GM10248 (cell line): ENCODE data around the gene S100A1.
"Not testable (repeated sequence)": the region's sequence is repeated elsewhere in the genome, so short reads cannot be mapped to it uniquely, and the experiment has no call there.

Experiments
- CTCF ChIA-PET: fragments of 300-600 bp; sonication (Branson Sonifier 250); formaldehyde crosslinking; extraction: SDS; loops from one replicate; lab custom pipeline; 2021; ENCODE audit warnings: antibody characterized with exemption; lab: Yijun Ruan, JAX
- POLR2A ChIA-PET: fragments of 350-650 bp; sonication (Branson Sonifier 250); formaldehyde crosslinking; extraction: SDS; loops from one replicate; lab custom pipeline; 2020; ENCODE audit warnings: antibody characterized with exemption; lab: Yijun Ruan, JAX
- DNase-seq: peaks from one replicate; pipeline ENCODE4 v3.0.0; 2012; ENCODE audit errors: extremely low spot score
- CTCF ChIP-seq: IDR thresholded peaks from 2 replicates; pipeline ENCODE4 v1.5.1; 2012; ENCODE audit warnings: mild to moderate bottlenecking, low read depth; ENCODE audit errors: extremely low read depth, missing control alignments, control extremely low read depth

Gene S100A1

DNA sequence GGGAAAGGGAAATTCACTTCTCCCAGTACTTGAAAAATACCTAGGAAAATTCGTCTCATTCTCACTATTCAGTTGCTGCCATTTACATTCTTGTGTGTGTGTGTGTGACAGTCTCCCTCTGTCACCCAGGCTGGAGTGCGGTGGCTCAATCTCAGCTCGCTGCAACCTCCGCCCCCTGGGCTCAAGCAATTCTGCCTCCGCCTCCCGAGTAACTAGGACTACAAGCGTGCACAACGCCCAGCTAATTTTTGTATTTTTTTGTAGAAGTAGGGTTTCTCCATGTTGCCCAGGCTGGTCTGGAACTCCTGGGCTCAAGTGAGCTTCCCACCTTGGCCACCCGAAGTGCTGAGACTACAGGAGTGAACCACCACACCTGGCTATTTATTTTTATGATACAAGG lies 31.4 kb downstream of the S100A1 start:
- DNase-seq = no peak
- no peak for TF ChIP-seq CTCF
- ChIA-PET POLR2A (interaction anchor here (1.9 kb wide), 1 partner anchor 11 kb away, joined by 7 read pairs; the partner anchor contains the start of gene ILF2), CTCF (interaction anchor here (1.1 to 1.3 kb wide), 4 partner anchors 12 to 88 kb away, joined by 3 to 4 read pairs (median 3); no protein-coding TSS in a partner anchor)

DNA sequence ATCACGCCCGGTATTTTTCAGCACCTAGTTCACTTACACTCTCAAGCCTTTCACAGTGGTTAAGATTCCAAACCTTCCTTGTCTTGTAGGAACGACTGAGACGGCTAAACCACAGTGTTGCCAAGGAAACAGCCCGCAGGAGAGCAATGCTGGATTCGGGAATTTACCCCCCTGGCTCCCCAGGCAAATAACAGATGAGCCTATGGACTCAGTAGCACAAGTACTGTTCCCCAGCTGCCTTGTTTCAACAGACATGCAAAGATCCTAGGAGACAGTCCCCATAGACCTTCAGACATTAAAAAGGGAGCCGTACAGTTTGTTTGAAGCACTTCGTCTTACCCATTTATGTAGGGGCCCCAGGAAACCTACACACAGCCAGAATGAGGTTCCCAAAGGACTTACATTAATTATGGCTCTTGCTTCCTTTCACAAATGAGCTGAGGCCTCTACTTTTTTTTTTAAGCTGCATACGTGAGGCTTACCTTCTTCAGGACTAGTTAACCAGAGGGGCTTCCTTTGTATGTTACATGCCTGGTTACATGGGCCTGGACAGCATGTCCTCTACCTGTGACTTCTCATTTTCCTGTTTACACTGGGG lies 33.0 kb downstream of the S100A1 start:
- no peak for TF ChIP-seq CTCF
- ChIA-PET CTCF (no interaction called here), POLR2A (interaction anchor here (0.7 kb wide), 2 partner anchors 27 to 325 kb away, joined by 3 to 4 read pairs; partner anchors contain the start of genes CHTOP and RAB13)
- DNase-seq = no peak

DNA sequence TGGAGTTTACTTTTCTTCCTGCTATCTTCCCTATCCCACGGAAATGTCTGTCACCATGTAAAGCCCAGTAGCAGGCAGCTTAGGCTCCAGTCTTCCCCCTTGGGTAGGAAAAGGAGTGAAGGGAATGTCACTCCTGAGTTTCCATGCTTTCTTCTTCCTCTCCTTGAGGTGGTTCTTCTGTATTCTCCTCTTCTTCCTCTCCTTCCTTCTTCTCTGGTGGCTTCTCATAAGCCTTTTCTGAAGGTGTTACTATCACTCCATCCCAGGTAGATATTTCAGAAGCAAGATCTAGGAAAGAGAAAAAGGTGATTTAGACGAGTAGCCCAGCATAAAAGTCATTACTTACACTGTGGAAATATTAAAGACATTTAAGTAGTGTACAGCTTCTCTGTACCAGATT lies 34.0 kb downstream of the S100A1 start:
- TF ChIP-seq CTCF = no peak
- DNase-seq = no peak
- ChIA-PET CTCF (interaction anchor here (1.0 kb wide), 1 partner anchor 10 kb away, joined by 3 read pairs; no protein-coding TSS in a partner anchor), POLR2A (interaction anchor here (0.9 kb wide), 1 partner anchor 10 kb away, joined by 3 read pairs; no protein-coding TSS in a partner anchor)

DNA sequence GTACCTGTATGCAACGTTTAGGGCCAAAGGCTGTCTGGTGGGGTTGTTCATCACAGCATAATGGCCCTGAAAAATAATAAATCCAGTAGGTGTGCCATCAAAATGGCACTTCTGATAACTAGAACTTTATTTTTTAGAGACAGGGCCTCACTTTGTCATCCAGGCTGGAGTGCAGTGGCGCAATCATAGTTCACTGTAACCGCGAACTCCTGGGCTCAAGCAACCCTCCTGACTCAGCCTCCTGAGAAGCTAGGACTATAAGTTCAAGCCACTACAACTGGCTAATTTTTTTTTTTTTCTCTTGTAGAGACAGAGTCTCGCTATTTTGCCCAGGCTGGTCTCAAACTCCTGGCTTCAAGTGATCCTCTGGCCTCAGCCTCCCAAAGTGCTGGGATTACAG lies 35.0 kb downstream of the S100A1 start:
- DNase-seq = no peak
- ChIA-PET CTCF (no interaction called here), POLR2A (no interaction called here)
- no peak for TF ChIP-seq CTCF

DNA sequence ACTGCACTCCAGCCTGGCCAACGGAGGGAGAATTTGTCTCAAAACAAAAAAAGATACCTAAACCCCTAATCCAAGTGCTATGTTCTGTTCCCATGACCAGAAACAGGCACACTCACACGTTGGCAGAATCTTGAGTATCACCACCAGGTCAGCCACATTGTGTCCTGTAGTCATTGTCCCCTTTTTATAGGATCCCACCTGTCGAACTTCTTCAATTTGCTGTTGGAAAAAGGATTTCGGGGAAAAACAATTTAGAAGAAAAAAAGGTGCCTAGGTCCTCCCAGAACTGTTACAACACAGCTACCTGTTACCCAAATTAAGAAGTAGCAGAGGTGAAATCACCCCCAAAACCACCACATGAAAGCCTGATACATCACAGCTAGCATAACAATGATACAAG lies 39.2 kb downstream of the S100A1 start:
- ChIA-PET POLR2A (no interaction called here), CTCF (interaction anchor here (1.1 to 1.7 kb wide), 5 partner anchors 9 to 95 kb away, joined by 3 read pairs; partner anchors contain the start of genes CHTOP, S100A13 and SNAPIN)
- no peak for DNase-seq
- TF ChIP-seq CTCF = no peak

DNA sequence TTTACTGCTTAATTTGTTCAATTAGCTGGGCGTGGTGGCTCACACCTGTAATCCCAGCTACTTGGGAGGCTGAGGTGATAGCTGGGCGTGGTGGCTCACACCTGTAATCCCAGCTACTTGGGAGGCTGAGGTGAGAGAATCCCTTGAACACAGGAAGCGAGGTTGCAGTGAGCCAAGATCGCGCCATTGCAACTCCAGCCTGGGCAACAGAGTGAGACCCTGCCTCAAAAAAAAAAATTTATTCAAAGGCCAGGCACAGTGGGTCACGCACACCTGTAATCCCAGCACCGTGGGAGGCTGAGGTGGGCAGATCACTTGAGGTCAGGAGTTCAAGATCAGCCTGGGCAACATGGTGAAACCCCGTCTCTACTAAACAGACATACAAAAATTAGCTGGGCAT lies 40.4 kb downstream of the S100A1 start:
- POLR2A ChIA-PET, DNase-seq: not testable (repeated sequence)
- CTCF ChIA-PET = interaction anchor here (1.2 kb wide), 1 partner anchor 16 kb away, joined by 3 read pairs; no protein-coding TSS in a partner anchor

GRCh38 chr1:153669606-153670005 lies 41.4 kb downstream of the S100A1 start:
- ChIA-PET CTCF (no interaction called here), POLR2A (no interaction called here)
- no peak for DNase-seq
- TF ChIP-seq CTCF = no peak
